Heart right ventricle (tissue), 16 donors: ENCODE results near the gene AFF1. TPM values are rescaled to one million over a fixed set of nuclear protein-coding genes. Genes with fewer than 3 reads are reported as not detected.
A peak's percentile ranks its signal among the peaks of the same experiment; 100 is the strongest.

Experiments
- ATAC-seq, 8 donors: fragments of 200-7000 bp; cut with Tn5 transposase; one replicate each; pipeline ENCODE4 v1.9.1; 2020; ENCODE audit warnings: mild to moderate bottlenecking in 8 of 8, moderate library complexity in 8 of 8, moderate number of reproducible peaks in 1 of 8
- DNase-seq, 2 donors: peaks; one replicate each; pipeline ENCODE4 v3.0.0-alpha.2; 2020
- H3K27ac ChIP-seq, 10 donors: fragments of 200-600 bp; sonication (generic) in 2 of 10; one replicate each; pipeline versions ENCODE4 v1.5.0 to v1.8.0; 2020 to 2022; ENCODE audit warnings: mild to moderate bottlenecking in 3 of 10
- H3K27me3 ChIP-seq, 7 donors: fragments of 200-600 bp; one replicate each; pipeline ENCODE4 v1.8.0; 2021 to 2022; ENCODE audit warnings: mild to moderate bottlenecking in 2 of 7
- H3K36me3 ChIP-seq, 9 donors: fragments of 200-600 bp; sonication (generic) in 1 of 9; one replicate each; pipeline versions ENCODE4 v1.5.0 to v1.8.0; 2020 to 2022; ENCODE audit warnings: mild to moderate bottlenecking in 2 of 9
- H3K4me1 ChIP-seq, 9 donors: fragments of 200-600 bp; sonication (generic) in 1 of 9; one replicate each; pipeline versions ENCODE4 v1.5.0 to v1.8.0; 2020 to 2022; ENCODE audit warnings: mild to moderate bottlenecking in 4 of 9
- H3K4me3 ChIP-seq, 10 donors: fragments of 200-600 bp; sonication (generic) in 2 of 10; one replicate each; pipeline versions ENCODE4 v1.5.0 to v1.8.0; 2020 to 2022; ENCODE audit warnings: mild to moderate bottlenecking in 7 of 10, moderate library complexity in 2 of 10
- H3K9me3 ChIP-seq, 11 donors: fragments of 200-600 bp in 10 of 11; sonication (generic) in 2 of 11; one replicate each; pipeline versions ENCODE4 v1.5.0 to v1.8.0; 2013 to 2022; ENCODE audit warnings: mild to moderate bottlenecking in 2 of 11, control low read depth in 1 of 11, moderate library complexity in 1 of 11
- CTCF ChIP-seq, 9 donors: fragments of 200-600 bp; sonication (generic) in 2 of 9; IDR thresholded peaks; one replicate each; pipeline versions ENCODE4 v1.5.0 to v1.8.0; 2021 to 2022; ENCODE audit warnings: antibody characterized with exemption in 9 of 9, mild to moderate bottlenecking in 5 of 9, moderate library complexity in 1 of 9
- WGBS, 2 donors: extraction: QIAGEN DNeasy Blood & Tissue Kit; methylation state at CpG; one replicate each; pipeline ENCODE4 v1.1.7; 2013; ENCODE audit warnings: inconsistent platforms in 1 of 2; 5-methylcytosine and 5-hydroxymethylcytosine counted together
- intact Hi-C, 10 donors: fragments of 100-400 bp; cut with DNase I; formaldehyde crosslinking; loops; one replicate each; pipeline versions ENCODE4 v1.11.1 to v1.14.2; 2022
- polyA plus RNA-seq, 2 donors: library from polyadenylated mRNA; stranded (reverse); fragments of 200-250 nt; gene quantifications; one replicate each; pipeline ENCODE4 v1.2.3, GENCODE V29; 2013
- total RNA-seq, 10 donors: library from RNA; stranded (reverse); fragmentation: NEBNext Ultra II Directional in 3 of 10; extraction: Animal tissue kit (Norgen Biotek cat#: 25700) in 3 of 10; gene quantifications; one replicate each; pipeline versions ENCODE4 v1.2.1 to v1.2.4, GENCODE V29; 2021 to 2023
- donor health status: Arrhythmogenic right ventricular cardiomyopathy.
- donor health status: ischemic (EF 13 %, LVEDD 7.1; RV severe dilation, severe dysfunction).
- donor health status: healthy with polysubstance abuse.
- donor health status: DM: no; HTN: yes; CAD: no.
- donor health status: DM: no; HTN: no; CAD: no.
- donor health status: ischemic (EF 25% LVEDD 6.9; RV normal size, moderate dysfunction).
- donor health status: ischemic (EF 25% LVEDD 5.7; RV mildly dilated, moderate dysfunction).
- donor health status: healthy.
- donor health status: DM: yes; HTN: yes; CAD: no.
- donor health status: Ischemic cardiomyopathy.
- donor health status: ischemic (EF 35%, LVEDD 5.7; RV mildly dilated, moderate dysfunction).
- donor health status: nonischemic (EF 11% LVEDD 7.7; RV severe dilation, severe dysfunction).
- donor health status: DM: yes; HTN: yes; CAD: no.
- donor health status: PGD.
- donor health status: ischemic (EF 29% LVEDD 5.4; RV normal size, mild dysfunction).
- donor health status: nonischemic (EF 23%, LVEDD 6.1; RV moderate dilation, normal function).

The AFF1 gene
- total and polyA plus RNA-seq, 12 donors: 44.4 to 90.2 (median 74.5) TPM

GRCh38 chr4:86935853-86936733 lies 1.3 kb downstream of the AFF1 start:
- peak in 1 of 9 donors; percentile 9 for TF ChIP-seq CTCF (IDR thresholded peaks at IDR 0.05)
- peaks cover 0 to 13% (median 0%) of the 10 kb centered on the region in 9 donors for H3K36me3 ChIP-seq
- WGBS, 2 donors: 8% methylated on average over 36 of the region's 36 CpGs
- H3K9me3 ChIP-seq: no peaks in the 10 kb centered on the region
- no peaks in the 10 kb centered on the region for H3K27me3 ChIP-seq
- DNase-seq: peak; percentile 31 to 55
- intact Hi-C loops: loop anchor here in 8 of 10 donors (2.0 to 5.0 kb wide), 4 partner anchors 71 to 285 kb away; partner anchors contain the start of gene KLHL8 (in 1 of the 8)
- H3K4me1 ChIP-seq: peaks cover 0 to 63% (median 41%) of the 10 kb centered on the region in 9 donors
- ATAC-seq: peak; percentile 6 to 64 (median 49)
- H3K4me3 ChIP-seq: peak overlapping the region; percentile 52 to 99 (median 94)
- peak overlapping the region; percentile 94 to 100 (median 98) for H3K27ac ChIP-seq

- Histone ChIP-seq H3K9me3 (no peaks in the 10 kb centered on the region), H3K4me1 (peaks cover 0 to 75% (median 33%) of the 10 kb centered on the region in 9 donors), H3K27ac (peak overlapping the region in 4 of 10 donors; percentile 13 to 99 (median 23)), H3K27me3 (no peaks in the 10 kb centered on the region), H3K4me3 (peak overlapping the region in 1 of 10 donors; percentile 7), H3K36me3 (no peaks in the 10 kb centered on the region)
- ATAC-seq (no peak), DNase-seq (no peak)
- WGBS, 2 donors: 81 to 85% methylated on average over 4 of the region's 4 CpGs
- no peak for TF ChIP-seq CTCF (IDR thresholded peaks at IDR 0.05)
- intact Hi-C loops: loop anchor here in 4 of 10 donors (5.0 kb wide), 2 partner anchors 68 to 153 kb away; no protein-coding TSS in a partner anchor
Measured at GRCh38 chr4:86938771-86939520, 4.1 kb downstream of the AFF1 start.

GRCh38 chr4:86939729-86940575 lies 5.1 kb downstream of the AFF1 start:
- DNase-seq (no peak), ATAC-seq (no peak)
- TF ChIP-seq CTCF (IDR thresholded peaks at IDR 0.05): no peak
- intact Hi-C loops: loop anchor here in 5 of 10 donors (5.0 to 10.0 kb wide), 3 partner anchors 55 to 152 kb away; no protein-coding TSS in a partner anchor
- Histone ChIP-seq H3K27me3 (no peaks in the 10 kb centered on the region), H3K4me3 (peak overlapping the region in 1 of 10 donors; percentile 7), H3K4me1 (peaks cover 2 to 79% (median 35%) of the 10 kb centered on the region in 9 donors), H3K27ac (peak overlapping the region in 5 of 10 donors; percentile 1 to 99 (median 28)), H3K36me3 (no peaks in the 10 kb centered on the region), H3K9me3 (no peaks in the 10 kb centered on the region)
- WGBS, 2 donors: 79 to 83% methylated on average over 8 of the region's 8 CpGs
